Fibroblast of lung (primary cell): ENCODE measurements around the gene SAMD13. TPM values are rescaled to one million over a fixed set of nuclear protein-coding genes. Genes with fewer than 3 reads are reported as not detected.

ENCODE experiments used
- DNase-seq, 2 donors: peaks; one replicate each; pipeline versions ENCODE4 v3.0.0 to v3.0.0-alpha.2; 2010; ENCODE audit warnings: low read depth in 2 of 2
- H2AFZ ChIP-seq: 2 replicates; pipeline ENCODE4 v1.5.1; 2012; ENCODE audit warnings: low read length, control low read depth, inconsistent platforms
- H3K27ac ChIP-seq: 2 replicates; pipeline ENCODE4 v1.5.1; 2011; ENCODE audit warnings: low read length, control low read depth; ENCODE audit not compliant: insufficient read depth
- H3K27me3 ChIP-seq: 2 replicates; pipeline ENCODE4 v1.5.1; 2011; ENCODE audit warnings: mild to moderate bottlenecking, low read length; ENCODE audit not compliant: control insufficient read depth, insufficient read depth
- H3K36me3 ChIP-seq: 2 replicates; pipeline ENCODE4 v1.5.1; 2011; ENCODE audit warnings: low read length; ENCODE audit not compliant: control insufficient read depth, insufficient read depth
- H3K4me1 ChIP-seq: 2 replicates; pipeline ENCODE4 v1.5.1; 2011; ENCODE audit warnings: low read length; ENCODE audit not compliant: control insufficient read depth, insufficient read depth; ENCODE audit errors: extremely low read depth
- H3K4me2 ChIP-seq: 2 replicates; pipeline ENCODE4 v1.5.1; 2011; ENCODE audit warnings: low read length, control low read depth; ENCODE audit not compliant: insufficient read depth; ENCODE audit errors: extremely low read depth
- H3K4me3 ChIP-seq, 4 experiments: fragments of 200-600 bp in 1 of 4; sonication (generic) in 1 of 4; replicated peaks in 1 of 4; 2 replicates each; pipeline ENCODE4 v1.5.1; 2011 to 2016; ENCODE audit warnings: low read length in 4 of 4, low read depth in 3 of 4, mild to moderate bottlenecking in 3 of 4, control low read depth in 2 of 4, inconsistent platforms in 1 of 4, mixed read lengths in 1 of 4; ENCODE audit not compliant: insufficient read depth in 1 of 4; ENCODE audit errors: control extremely low read depth in 1 of 4
- H3K79me2 ChIP-seq: 2 replicates; pipeline ENCODE4 v1.5.1; 2012; ENCODE audit warnings: mild to moderate bottlenecking, low read length, inconsistent platforms; ENCODE audit not compliant: control insufficient read depth, insufficient read depth
- H3K9ac ChIP-seq: 2 replicates; pipeline ENCODE4 v1.5.1; 2011; ENCODE audit warnings: mild to moderate bottlenecking, low read length, control low read depth; ENCODE audit not compliant: insufficient read depth
- H3K9me3 ChIP-seq: 2 replicates; pipeline ENCODE4 v1.5.1; 2012; ENCODE audit warnings: low read depth, low read length; ENCODE audit not compliant: control insufficient read depth, insufficient read depth
- H4K20me1 ChIP-seq: 2 replicates; pipeline ENCODE4 v1.5.1; 2011; ENCODE audit warnings: low read length; ENCODE audit not compliant: control insufficient read depth, insufficient read depth; ENCODE audit errors: extremely low read depth
- EZH2 ChIP-seq: IDR thresholded peaks from 2 replicates; pipeline ENCODE4 v1.5.1; 2012; ENCODE audit warnings: low read length, control low read depth, mild to moderate bottlenecking; ENCODE audit errors: missing control alignments
- polyA plus RNA-seq, 2 donors: library from polyadenylated mRNA; depleted of rRNA in 1 of 2; stranded (reverse) in 1 of 2; unstranded in 1 of 2; fragments of >200 nt; gene quantifications; 2 replicates each; pipeline ENCODE4 v1.2.1, GENCODE V29; 2011 to 2012; ENCODE audit warnings: missing spikeins in 1 of 2
- total RNA-seq: library from RNA; depleted of rRNA; stranded (reverse); fragments of >200 nt; gene quantifications from 2 replicates; pipeline ENCODE4 v1.2.1, GENCODE V29; 2014
- TF ChIP-seq, protein P1 (sequence below), 2 donors: IDR thresholded peaks in 1 of 2; conservative IDR thresholded peaks in 1 of 2; 1 replicate in 1 of 2; 2 replicates in 1 of 2; pipeline ENCODE4 v1.5.1; 2011 to 2012; ENCODE audit warnings: low read length in 2 of 2, control low read depth in 1 of 2, inconsistent platforms in 1 of 2, low read depth in 1 of 2, mild to moderate bottlenecking in 1 of 2

Gene SAMD13
- total and polyA plus RNA-seq, 2 donors (not counting 1 experiment from before 2014, with no cell fraction given), result 0.44 to 2.5 TPM

DNA sequence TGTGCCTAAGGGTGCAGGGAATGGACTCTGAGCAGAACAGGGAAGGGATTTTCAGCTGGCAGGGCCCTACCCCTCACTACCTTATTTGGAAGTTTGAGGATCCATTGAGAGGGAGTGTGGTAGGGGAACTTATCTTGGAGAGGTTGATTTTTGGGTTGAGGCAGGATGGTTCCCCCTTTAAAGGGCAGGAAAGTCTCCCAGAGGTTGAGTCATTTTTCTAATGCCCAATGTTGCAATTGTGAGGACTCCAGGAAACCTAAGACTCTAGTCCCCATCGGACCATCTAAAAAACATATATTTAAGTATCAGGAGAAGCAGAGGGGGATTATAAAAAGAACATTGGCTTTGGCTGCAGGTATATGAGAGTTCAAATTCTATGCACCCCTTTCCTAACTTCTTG is 47.3 kb downstream of the SAMD13 start:
- no peak overlapping the region for H3K4me2 ChIP-seq
- no peaks in the 10 kb centered on the region for H3K27me3 ChIP-seq
- H3K27ac ChIP-seq, result no peak overlapping the region
- H3K9ac ChIP-seq, result no peak overlapping the region
- H3K36me3 ChIP-seq, result no peaks in the 10 kb centered on the region
- peaks cover 3% of the 10 kb centered on the region for H3K4me1 ChIP-seq
- no peak overlapping the region for H3K4me3 ChIP-seq
- no peaks in the 10 kb centered on the region for H3K9me3 ChIP-seq
- no peak overlapping the region for H2AFZ ChIP-seq
- TF ChIP-seq EZH2, result no peak
- TF ChIP-seq, protein P1, sequence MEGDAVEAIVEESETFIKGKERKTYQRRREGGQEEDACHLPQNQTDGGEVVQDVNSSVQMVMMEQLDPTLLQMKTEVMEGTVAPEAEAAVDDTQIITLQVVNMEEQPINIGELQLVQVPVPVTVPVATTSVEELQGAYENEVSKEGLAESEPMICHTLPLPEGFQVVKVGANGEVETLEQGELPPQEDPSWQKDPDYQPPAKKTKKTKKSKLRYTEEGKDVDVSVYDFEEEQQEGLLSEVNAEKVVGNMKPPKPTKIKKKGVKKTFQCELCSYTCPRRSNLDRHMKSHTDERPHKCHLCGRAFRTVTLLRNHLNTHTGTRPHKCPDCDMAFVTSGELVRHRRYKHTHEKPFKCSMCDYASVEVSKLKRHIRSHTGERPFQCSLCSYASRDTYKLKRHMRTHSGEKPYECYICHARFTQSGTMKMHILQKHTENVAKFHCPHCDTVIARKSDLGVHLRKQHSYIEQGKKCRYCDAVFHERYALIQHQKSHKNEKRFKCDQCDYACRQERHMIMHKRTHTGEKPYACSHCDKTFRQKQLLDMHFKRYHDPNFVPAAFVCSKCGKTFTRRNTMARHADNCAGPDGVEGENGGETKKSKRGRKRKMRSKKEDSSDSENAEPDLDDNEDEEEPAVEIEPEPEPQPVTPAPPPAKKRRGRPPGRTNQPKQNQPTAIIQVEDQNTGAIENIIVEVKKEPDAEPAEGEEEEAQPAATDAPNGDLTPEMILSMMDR (conservative IDR thresholded peaks at IDR 0.05 in 1 of 2, IDR thresholded peaks at IDR 0.05 in 1 of 2; ENCODE audit: low read depth in 1 of 2, low read length in 2 of 2), result no peak
- no peaks in the 10 kb centered on the region for H3K79me2 ChIP-seq
- no peak for DNase-seq
- H4K20me1 ChIP-seq, result no peaks in the 10 kb centered on the region

DNA sequence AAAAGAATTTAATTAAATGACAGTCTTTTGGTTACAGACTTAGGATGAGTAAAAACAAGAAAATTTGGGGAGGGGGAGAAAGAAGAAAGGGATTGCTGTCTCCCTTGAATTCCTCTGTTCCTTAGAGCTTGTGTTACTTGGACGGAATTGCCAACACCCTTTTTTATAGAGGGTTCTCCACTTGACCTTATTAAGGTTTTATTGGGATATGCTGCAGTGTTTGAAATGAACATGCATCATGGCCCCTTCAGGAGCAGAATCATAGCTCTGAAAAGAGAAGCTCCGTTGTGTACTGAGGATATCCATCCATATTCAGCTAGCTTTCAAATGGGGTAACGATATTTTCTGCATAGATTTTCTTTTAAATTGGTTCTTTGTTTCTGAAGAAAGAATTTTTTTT is 48.6 kb downstream of the SAMD13 start:
- H3K27me3 ChIP-seq, result no peaks in the 10 kb centered on the region
- DNase-seq, result no peak
- no peaks in the 10 kb centered on the region for H3K9me3 ChIP-seq
- H3K4me3 ChIP-seq, result no peak overlapping the region
- no peaks in the 10 kb centered on the region for H3K79me2 ChIP-seq
- no peaks in the 10 kb centered on the region for H4K20me1 ChIP-seq
- TF ChIP-seq EZH2, result no peak
- TF ChIP-seq, protein P1 (conservative IDR thresholded peaks at IDR 0.05 in 1 of 2, IDR thresholded peaks at IDR 0.05 in 1 of 2; ENCODE audit: low read depth in 1 of 2, low read length in 2 of 2), result no peak
- H3K4me2 ChIP-seq, result no peak overlapping the region
- peaks cover 8% of the 10 kb centered on the region for H3K4me1 ChIP-seq
- no peak overlapping the region for H3K9ac ChIP-seq
- H2AFZ ChIP-seq, result no peak overlapping the region
- no peaks in the 10 kb centered on the region for H3K36me3 ChIP-seq
- H3K27ac ChIP-seq, result no peak overlapping the region

DNA sequence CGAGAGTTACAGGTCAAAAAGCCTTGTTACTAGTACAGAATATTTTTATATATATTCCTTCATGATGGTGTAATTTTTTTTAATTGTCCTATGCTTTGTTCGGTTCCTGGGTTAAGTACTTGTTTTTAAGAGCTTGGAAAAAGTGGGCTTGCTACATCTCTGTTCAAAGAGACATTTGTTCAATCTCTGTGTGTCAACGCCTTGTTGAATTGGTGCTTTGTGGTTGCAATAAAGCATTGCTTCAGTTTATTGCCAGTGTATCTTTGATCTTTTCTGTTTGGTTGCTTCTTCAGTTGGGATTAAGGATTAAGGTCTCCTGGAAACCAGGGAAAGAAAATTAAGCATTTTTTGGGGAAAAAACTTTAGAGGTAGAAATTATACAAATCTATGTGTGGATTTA is 49.0 kb downstream of the SAMD13 start:
- H3K4me1 ChIP-seq, result peaks cover 8% of the 10 kb centered on the region
- H3K27ac ChIP-seq, result no peak overlapping the region
- no peaks in the 10 kb centered on the region for H3K27me3 ChIP-seq
- no peak overlapping the region for H2AFZ ChIP-seq
- DNase-seq, result no peak
- no peaks in the 10 kb centered on the region for H4K20me1 ChIP-seq
- H3K36me3 ChIP-seq, result no peaks in the 10 kb centered on the region
- H3K4me2 ChIP-seq, result no peak overlapping the region
- no peaks in the 10 kb centered on the region for H3K79me2 ChIP-seq
- H3K4me3 ChIP-seq, result no peak overlapping the region
- no peak for TF ChIP-seq EZH2
- TF ChIP-seq, protein P1 (conservative IDR thresholded peaks at IDR 0.05 in 1 of 2, IDR thresholded peaks at IDR 0.05 in 1 of 2; ENCODE audit: low read depth in 1 of 2, low read length in 2 of 2), result no peak
- no peak overlapping the region for H3K9ac ChIP-seq
- H3K9me3 ChIP-seq, result no peaks in the 10 kb centered on the region
